ENCODE data around the gene DHRS7B.

- TF ChIP-seq, protein P1, sequence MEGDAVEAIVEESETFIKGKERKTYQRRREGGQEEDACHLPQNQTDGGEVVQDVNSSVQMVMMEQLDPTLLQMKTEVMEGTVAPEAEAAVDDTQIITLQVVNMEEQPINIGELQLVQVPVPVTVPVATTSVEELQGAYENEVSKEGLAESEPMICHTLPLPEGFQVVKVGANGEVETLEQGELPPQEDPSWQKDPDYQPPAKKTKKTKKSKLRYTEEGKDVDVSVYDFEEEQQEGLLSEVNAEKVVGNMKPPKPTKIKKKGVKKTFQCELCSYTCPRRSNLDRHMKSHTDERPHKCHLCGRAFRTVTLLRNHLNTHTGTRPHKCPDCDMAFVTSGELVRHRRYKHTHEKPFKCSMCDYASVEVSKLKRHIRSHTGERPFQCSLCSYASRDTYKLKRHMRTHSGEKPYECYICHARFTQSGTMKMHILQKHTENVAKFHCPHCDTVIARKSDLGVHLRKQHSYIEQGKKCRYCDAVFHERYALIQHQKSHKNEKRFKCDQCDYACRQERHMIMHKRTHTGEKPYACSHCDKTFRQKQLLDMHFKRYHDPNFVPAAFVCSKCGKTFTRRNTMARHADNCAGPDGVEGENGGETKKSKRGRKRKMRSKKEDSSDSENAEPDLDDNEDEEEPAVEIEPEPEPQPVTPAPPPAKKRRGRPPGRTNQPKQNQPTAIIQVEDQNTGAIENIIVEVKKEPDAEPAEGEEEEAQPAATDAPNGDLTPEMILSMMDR (IDR thresholded peaks at IDR 0.05; ENCODE audit: low read depth, low read length, missing input control): no peak
- TF ChIP-seq RXRA (IDR thresholded peaks at IDR 0.05): peak in 1 of 2 donors; percentile 8
- TF ChIP-seq TAF1 (conservative IDR thresholded peaks at IDR 0.05): peak; percentile 53
These were observed at the start of gene DHRS7B for GRCh38 chr17:21126645-21127508.

Measured in liver (tissue), 3 donors.